ENCODE measurements around the gene RGS9BP.
A peak's percentile ranks its signal among the peaks of the same experiment; 100 is the strongest.

The RGS9BP gene

GRCh38 chr19:32676186-32676894 is 692 bp downstream of the RGS9BP start:
- Histone ChIP-seq H3K36me3 (ENCODE audit: control insufficient read depth in 1 of 2, insufficient read depth in 2 of 2, low read length in 2 of 2) (no peaks in the 10 kb centered on the region), H4K91ac (ENCODE audit: low read depth, low read length) (no peak overlapping the region), H3K79me1 (ENCODE audit: low read length) (peaks cover 5% of the 10 kb centered on the region), H3K23ac (ENCODE audit: low read length) (no peak overlapping the region), H3K18ac (ENCODE audit: low read length) (no peak overlapping the region), H3K9me3 (ENCODE audit: insufficient read depth, low read depth, low read length) (peaks cover 3% of the 10 kb centered on the region), H3K79me2 (ENCODE audit: control insufficient read depth, insufficient read depth, low read length, poor library complexity) (peaks cover 12% of the 10 kb centered on the region), H3K27ac (ENCODE audit: low read depth, low read length) (no peak overlapping the region), H3K4me2 (ENCODE audit: low read length) (peak overlapping the region; percentile 93), H3K27me3 (ENCODE audit: insufficient read depth, low read length) (peaks cover 21% of the 10 kb centered on the region), H2AK5ac (ENCODE audit: low read length) (no peak overlapping the region), H2BK5ac (ENCODE audit: low read depth, low read length, poor library complexity) (no peak overlapping the region), H2BK12ac (ENCODE audit: low read length) (no peak overlapping the region), H3K9ac (ENCODE audit: low read length) (no peak overlapping the region), H3K4me1 (ENCODE audit: control insufficient read depth in 1 of 2, insufficient read depth in 2 of 2, low read length in 2 of 2) (peaks cover 14 to 17% of the 10 kb centered on the region in 2 experiments), H2AFZ (ENCODE audit: insufficient read depth, low read length, poor library complexity) (peak overlapping the region; percentile 52), H3K4me3 (ENCODE audit: low read depth, low read length) (peak overlapping the region; percentile 13), H4K8ac (ENCODE audit: low read depth, low read length) (no peak overlapping the region), H4K12ac (ENCODE audit: low read depth, low read length) (no peak overlapping the region), H3K14ac (ENCODE audit: low read length) (no peak overlapping the region), H2BK120ac (ENCODE audit: insufficient read depth, low read length, poor library complexity) (no peak overlapping the region), H3K4ac (ENCODE audit: low read depth, low read length) (no peak overlapping the region)
- peak in 1 of 2 donors; percentile 56 for DNase-seq
- no CpG with 5 or more reads among the region's 93 CpGs for WGBS (ENCODE audit: extremely low coverage, insufficient coverage, insufficient read length)

GRCh38 chr19:32676895-32677359 is 1.3 kb downstream of the RGS9BP start:
- Histone ChIP-seq H3K27me3 (ENCODE audit: insufficient read depth, low read length) (peaks cover 21% of the 10 kb centered on the region), H4K8ac (ENCODE audit: low read depth, low read length) (no peak overlapping the region), H3K4me3 (ENCODE audit: low read depth, low read length) (no peak overlapping the region), H3K4me1 (ENCODE audit: control insufficient read depth in 1 of 2, insufficient read depth in 2 of 2, low read length in 2 of 2) (peaks cover 14 to 17% of the 10 kb centered on the region in 2 experiments), H3K4me2 (ENCODE audit: low read length) (peak overlapping the region; percentile 93), H3K79me1 (ENCODE audit: low read length) (peaks cover 5% of the 10 kb centered on the region), H4K12ac (ENCODE audit: low read depth, low read length) (no peak overlapping the region), H3K27ac (ENCODE audit: low read depth, low read length) (no peak overlapping the region), H2BK5ac (ENCODE audit: low read depth, low read length, poor library complexity) (no peak overlapping the region), H3K14ac (ENCODE audit: low read length) (no peak overlapping the region), H3K36me3 (ENCODE audit: control insufficient read depth in 1 of 2, insufficient read depth in 2 of 2, low read length in 2 of 2) (no peaks in the 10 kb centered on the region), H3K4ac (ENCODE audit: low read depth, low read length) (no peak overlapping the region), H3K23ac (ENCODE audit: low read length) (no peak overlapping the region), H4K91ac (ENCODE audit: low read depth, low read length) (no peak overlapping the region), H2AK5ac (ENCODE audit: low read length) (no peak overlapping the region), H3K79me2 (ENCODE audit: control insufficient read depth, insufficient read depth, low read length, poor library complexity) (peaks cover 12% of the 10 kb centered on the region), H2BK12ac (ENCODE audit: low read length) (no peak overlapping the region), H2BK120ac (ENCODE audit: insufficient read depth, low read length, poor library complexity) (no peak overlapping the region), H2AFZ (ENCODE audit: insufficient read depth, low read length, poor library complexity) (peak overlapping the region; percentile 15), H3K9me3 (ENCODE audit: insufficient read depth, low read depth, low read length) (peaks cover 3% of the 10 kb centered on the region), H3K9ac (ENCODE audit: low read length) (no peak overlapping the region), H3K18ac (ENCODE audit: low read length) (no peak overlapping the region)
- no peak for DNase-seq
- no CpG with 5 or more reads among the region's 33 CpGs for WGBS (ENCODE audit: extremely low coverage, insufficient coverage, insufficient read length)

DNA sequence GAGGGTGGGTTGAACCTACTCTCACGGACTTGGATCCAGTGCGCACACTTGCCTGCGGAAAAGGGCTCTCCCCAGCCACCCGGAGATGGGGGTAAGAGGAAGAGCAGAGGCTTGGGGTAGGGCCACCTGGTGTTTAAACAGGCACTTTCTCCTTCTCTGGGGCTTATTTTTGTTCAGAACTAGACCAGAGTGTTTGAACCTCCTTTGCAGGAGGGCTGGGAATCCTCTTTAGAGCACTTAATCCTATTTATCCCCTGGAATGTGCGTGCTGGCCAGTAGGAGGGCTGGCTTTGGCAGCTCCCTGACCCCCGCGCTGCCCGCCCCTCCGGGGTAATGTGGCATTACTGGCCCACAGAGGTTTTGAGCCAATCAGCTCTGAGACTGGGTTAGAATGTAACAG is 2.0 kb downstream of the RGS9BP start:
- Histone ChIP-seq H3K79me2 (ENCODE audit: control insufficient read depth, insufficient read depth, low read length, poor library complexity) (peaks cover 12% of the 10 kb centered on the region), H3K9ac (ENCODE audit: low read length) (no peak overlapping the region), H3K4ac (ENCODE audit: low read depth, low read length) (no peak overlapping the region), H4K91ac (ENCODE audit: low read depth, low read length) (no peak overlapping the region), H4K8ac (ENCODE audit: low read depth, low read length) (no peak overlapping the region), H3K36me3 (ENCODE audit: control insufficient read depth in 1 of 2, insufficient read depth in 2 of 2, low read length in 2 of 2) (no peaks in the 10 kb centered on the region), H3K23ac (ENCODE audit: low read length) (no peak overlapping the region), H2AFZ (ENCODE audit: insufficient read depth, low read length, poor library complexity) (no peak overlapping the region), H3K27me3 (ENCODE audit: insufficient read depth, low read length) (peaks cover 21% of the 10 kb centered on the region), H2AK5ac (ENCODE audit: low read length) (no peak overlapping the region), H2BK12ac (ENCODE audit: low read length) (no peak overlapping the region), H3K4me2 (ENCODE audit: low read length) (no peak overlapping the region), H3K4me3 (ENCODE audit: low read depth, low read length) (no peak overlapping the region), H2BK5ac (ENCODE audit: low read depth, low read length, poor library complexity) (no peak overlapping the region), H2BK120ac (ENCODE audit: insufficient read depth, low read length, poor library complexity) (no peak overlapping the region), H3K14ac (ENCODE audit: low read length) (no peak overlapping the region), H3K18ac (ENCODE audit: low read length) (no peak overlapping the region), H3K27ac (ENCODE audit: low read depth, low read length) (no peak overlapping the region), H3K4me1 (ENCODE audit: control insufficient read depth in 1 of 2, insufficient read depth in 2 of 2, low read length in 2 of 2) (peaks cover 14 to 19% of the 10 kb centered on the region in 2 experiments), H3K79me1 (ENCODE audit: low read length) (peaks cover 5% of the 10 kb centered on the region), H4K12ac (ENCODE audit: low read depth, low read length) (no peak overlapping the region), H3K9me3 (ENCODE audit: insufficient read depth, low read depth, low read length) (peaks cover 3% of the 10 kb centered on the region)
- no peak for DNase-seq
- WGBS (ENCODE audit: extremely low coverage, insufficient coverage, insufficient read length), result no CpG with 5 or more reads among the region's 9 CpGs

DNA sequence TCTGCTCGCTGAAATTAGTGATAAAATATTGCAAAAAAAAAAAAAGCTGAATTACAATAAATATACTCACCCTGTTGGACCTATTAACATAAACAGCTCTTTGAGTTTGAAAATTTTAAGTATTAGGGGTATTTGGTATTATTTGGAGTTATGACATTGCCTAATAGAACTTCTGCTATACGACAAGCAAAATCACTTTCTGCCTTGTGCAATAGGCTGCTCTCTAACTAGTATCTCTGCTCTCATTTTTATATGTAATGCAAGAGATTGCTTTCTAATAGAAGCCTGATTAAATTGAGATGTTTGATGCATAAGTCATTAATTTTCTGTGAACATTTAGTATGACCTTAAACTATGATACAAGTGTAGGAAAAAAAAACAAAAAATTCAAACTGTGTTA is 5.3 kb downstream of the RGS9BP start:
- Histone ChIP-seq H3K4ac (ENCODE audit: low read depth, low read length) (no peak overlapping the region), H2BK120ac (ENCODE audit: insufficient read depth, low read length, poor library complexity) (no peak overlapping the region)

More for the DNA sequence above, 5.3 kb downstream of the RGS9BP start:
- H3K18ac ChIP-seq (ENCODE audit: low read length), result no peak overlapping the region
- no peak overlapping the region for H3K23ac ChIP-seq (ENCODE audit: low read length)
- no peak overlapping the region for H2BK12ac ChIP-seq (ENCODE audit: low read length)
- no CpG with 5 or more reads among the region's 2 CpGs for WGBS (ENCODE audit: extremely low coverage, insufficient coverage, insufficient read length)
- no peak overlapping the region for H2AK5ac ChIP-seq (ENCODE audit: low read length)
- no peaks in the 10 kb centered on the region for H3K79me2 ChIP-seq (ENCODE audit: control insufficient read depth, insufficient read depth, low read length, poor library complexity)
- H3K14ac ChIP-seq (ENCODE audit: low read length), result no peak overlapping the region
- H4K8ac ChIP-seq (ENCODE audit: low read depth, low read length), result no peak overlapping the region
- H3K79me1 ChIP-seq (ENCODE audit: low read length), result no peaks in the 10 kb centered on the region
- H3K27ac ChIP-seq (ENCODE audit: low read depth, low read length), result no peak overlapping the region
- peaks cover 6 to 11% of the 10 kb centered on the region in 2 experiments for H3K4me1 ChIP-seq (ENCODE audit: control insufficient read depth in 1 of 2, insufficient read depth in 2 of 2, low read length in 2 of 2)
- DNase-seq, result peak in 1 of 2 donors; percentile 37
- peaks cover 3% of the 10 kb centered on the region for H3K9me3 ChIP-seq (ENCODE audit: insufficient read depth, low read depth, low read length)
- H3K36me3 ChIP-seq (ENCODE audit: control insufficient read depth in 1 of 2, insufficient read depth in 2 of 2, low read length in 2 of 2), result no peaks in the 10 kb centered on the region
- H4K12ac ChIP-seq (ENCODE audit: low read depth, low read length), result no peak overlapping the region
- no peak overlapping the region for H4K91ac ChIP-seq (ENCODE audit: low read depth, low read length)
- H3K4me2 ChIP-seq (ENCODE audit: low read length), result no peak overlapping the region
- peaks cover 16% of the 10 kb centered on the region for H3K27me3 ChIP-seq (ENCODE audit: insufficient read depth, low read length)
- no peak overlapping the region for H3K4me3 ChIP-seq (ENCODE audit: low read depth, low read length)
- no peak overlapping the region for H3K9ac ChIP-seq (ENCODE audit: low read length)
- H2BK5ac ChIP-seq (ENCODE audit: low read depth, low read length, poor library complexity), result no peak overlapping the region
- no peak overlapping the region for H2AFZ ChIP-seq (ENCODE audit: insufficient read depth, low read length, poor library complexity)

All from trophoblast cell (in vitro differentiated cells and primary cell).